ENCODE measurements around the gene MKNK1.

The MKNK1 gene

GRCh38 chr1:46568461-46568891 lies 35.6 kb downstream of the MKNK1 start:
- Histone ChIP-seq H3K36me3 (ENCODE audit: low read length) (no peaks in the 10 kb centered on the region), H4K20me1 (ENCODE audit: low read depth, low read length) (no peaks in the 10 kb centered on the region), H3K9me2 (replicated peaks; ENCODE audit: insufficient read depth, low read length) (no peaks in the 10 kb centered on the region), H3K4me2 (ENCODE audit: low read depth, low read length, poor library complexity, severe bottlenecking) (no peak overlapping the region), H3K27me3 (ENCODE audit: low read length) (no peaks in the 10 kb centered on the region), H2AFZ (ENCODE audit: low read depth, low read length, severe bottlenecking) (no peak overlapping the region), H3K4me3 (ENCODE audit: insufficient read depth, low read length, poor library complexity, severe bottlenecking) (no peak overlapping the region), H3F3A (ENCODE audit: insufficient read depth) (no peaks in the 10 kb centered on the region), H3K79me2 (ENCODE audit: insufficient read depth, low read length) (no peaks in the 10 kb centered on the region), H3K9me3 (ENCODE audit: insufficient read depth, low read length) (no peaks in the 10 kb centered on the region), H3K27ac (ENCODE audit: low read depth, low read length) (no peak overlapping the region), H3K9ac (ENCODE audit: low read length) (no peak overlapping the region)
- no peak for TF ChIP-seq CTCF (IDR thresholded peaks at IDR 0.05; ENCODE audit: insufficient read depth, low read length, poor library complexity, severe bottlenecking)
- no peak for TF ChIP-seq EZH2phosphoT487 (conservative IDR thresholded peaks at IDR 0.05; ENCODE audit: low read length)

- no peak overlapping the region for H3K4me2 ChIP-seq (ENCODE audit: low read depth, low read length, poor library complexity, severe bottlenecking)
- no peaks in the 10 kb centered on the region for H4K20me1 ChIP-seq (ENCODE audit: low read depth, low read length)
- H3K27me3 ChIP-seq (ENCODE audit: low read length): no peaks in the 10 kb centered on the region
- no peak overlapping the region for H3K9ac ChIP-seq (ENCODE audit: low read length)
- H3K27ac ChIP-seq (ENCODE audit: low read depth, low read length): no peak overlapping the region
- H3K9me2 ChIP-seq (replicated peaks; ENCODE audit: insufficient read depth, low read length): no peaks in the 10 kb centered on the region
- H2AFZ ChIP-seq (ENCODE audit: low read depth, low read length, severe bottlenecking): no peak overlapping the region
- no peak for TF ChIP-seq EZH2phosphoT487 (conservative IDR thresholded peaks at IDR 0.05; ENCODE audit: low read length)
- no peak for TF ChIP-seq CTCF (IDR thresholded peaks at IDR 0.05; ENCODE audit: insufficient read depth, low read length, poor library complexity, severe bottlenecking)
- H3K79me2 ChIP-seq (ENCODE audit: insufficient read depth, low read length): no peaks in the 10 kb centered on the region
- no peaks in the 10 kb centered on the region for H3F3A ChIP-seq (ENCODE audit: insufficient read depth)
- H3K9me3 ChIP-seq (ENCODE audit: insufficient read depth, low read length): no peaks in the 10 kb centered on the region
- no peaks in the 10 kb centered on the region for H3K36me3 ChIP-seq (ENCODE audit: low read length)
- no peak overlapping the region for H3K4me3 ChIP-seq (ENCODE audit: insufficient read depth, low read length, poor library complexity, severe bottlenecking)
Measured at GRCh38 chr1:46563341-46563740, 40.7 kb downstream of the MKNK1 start.

GRCh38 chr1:46562498-46562897 lies 41.6 kb downstream of the MKNK1 start:
- Histone ChIP-seq H3K79me2 (ENCODE audit: insufficient read depth, low read length) (no peaks in the 10 kb centered on the region), H3K36me3 (ENCODE audit: low read length) (no peaks in the 10 kb centered on the region), H3K27ac (ENCODE audit: low read depth, low read length) (no peak overlapping the region), H3K4me3 (ENCODE audit: insufficient read depth, low read length, poor library complexity, severe bottlenecking) (no peak overlapping the region), H3K27me3 (ENCODE audit: low read length) (no peaks in the 10 kb centered on the region), H3F3A (ENCODE audit: insufficient read depth) (no peaks in the 10 kb centered on the region), H4K20me1 (ENCODE audit: low read depth, low read length) (no peaks in the 10 kb centered on the region), H3K9me3 (ENCODE audit: insufficient read depth, low read length) (no peaks in the 10 kb centered on the region), H3K9me2 (replicated peaks; ENCODE audit: insufficient read depth, low read length) (no peaks in the 10 kb centered on the region), H2AFZ (ENCODE audit: low read depth, low read length, severe bottlenecking) (no peak overlapping the region), H3K9ac (ENCODE audit: low read length) (no peak overlapping the region), H3K4me2 (ENCODE audit: low read depth, low read length, poor library complexity, severe bottlenecking) (no peak overlapping the region)
- TF ChIP-seq EZH2phosphoT487 (conservative IDR thresholded peaks at IDR 0.05; ENCODE audit: low read length) (no peak), CTCF (IDR thresholded peaks at IDR 0.05; ENCODE audit: insufficient read depth, low read length, poor library complexity, severe bottlenecking) (no peak)
